HG03575 (cell line): ENCODE data around the gene RPL5.

Source experiments
- ATAC-seq: cut with Tn5 transposase; IDR thresholded peaks from one replicate; pipeline ENCODE4 v1.9.1; 2021; ENCODE audit not compliant: unreplicated experiment, insufficient number of reproducible peaks, low FRiP score; ENCODE audit errors: extremely low read depth

Gene RPL5

DNA sequence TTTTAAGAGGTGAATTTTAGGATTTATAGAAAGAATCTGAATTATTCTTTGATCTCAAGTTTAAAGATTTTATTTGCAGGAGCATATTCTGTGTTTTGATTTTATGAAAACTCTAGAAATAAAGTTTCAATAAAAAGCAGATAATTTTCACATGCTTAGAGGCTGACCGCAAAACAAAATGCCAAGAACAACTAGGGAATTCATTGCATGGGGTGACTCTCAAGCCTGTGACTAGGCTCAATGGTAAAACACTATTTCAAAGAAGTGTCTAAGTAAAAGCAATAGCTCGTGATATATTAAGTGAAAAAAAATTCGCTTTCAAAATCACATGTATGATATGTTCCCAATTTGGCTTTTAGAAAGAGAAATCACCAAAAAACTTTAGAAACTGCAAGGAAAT lies 49.6 kb downstream of the RPL5 start:
- no peak for ATAC-seq

DNA sequence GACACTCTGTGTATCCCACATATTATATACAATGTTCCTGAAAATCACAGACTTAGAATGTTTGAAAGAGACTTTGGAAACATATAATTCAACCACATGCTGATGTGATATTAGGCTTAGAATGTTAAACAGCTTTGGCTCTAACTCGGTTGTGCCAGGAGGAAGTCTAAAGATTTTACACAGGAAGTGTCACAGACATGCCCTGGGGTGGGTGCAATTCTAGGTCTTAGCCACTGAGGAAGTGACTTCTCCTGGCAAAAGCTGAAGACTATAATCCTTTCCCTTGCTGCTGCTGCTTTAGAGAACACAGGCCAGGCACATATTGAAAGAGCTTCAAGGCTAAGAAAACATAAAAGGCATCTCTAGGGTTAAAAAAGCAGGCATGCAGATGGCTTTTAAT lies 51.0 kb downstream of the RPL5 start:
- no peak for ATAC-seq

DNA sequence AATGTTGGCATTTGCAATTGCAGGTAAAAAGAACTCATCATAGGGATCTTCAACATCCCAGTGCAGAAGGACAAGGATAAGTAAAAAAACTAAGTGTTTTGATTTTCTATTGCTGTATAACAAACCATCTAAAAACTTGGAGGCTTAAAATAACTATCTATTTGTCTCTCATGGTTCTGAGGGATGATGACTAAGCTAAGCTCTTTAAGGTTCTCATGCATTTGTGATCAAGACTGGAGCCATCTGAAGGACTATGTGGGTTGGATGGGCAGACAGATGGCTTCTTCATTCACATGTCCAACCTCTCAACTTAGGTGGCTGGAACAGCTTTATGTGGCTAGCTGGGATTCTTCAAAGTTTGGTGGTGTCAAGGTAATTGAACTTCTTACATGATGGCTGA lies 51.5 kb downstream of the RPL5 start:
- ATAC-seq: no peak

DNA sequence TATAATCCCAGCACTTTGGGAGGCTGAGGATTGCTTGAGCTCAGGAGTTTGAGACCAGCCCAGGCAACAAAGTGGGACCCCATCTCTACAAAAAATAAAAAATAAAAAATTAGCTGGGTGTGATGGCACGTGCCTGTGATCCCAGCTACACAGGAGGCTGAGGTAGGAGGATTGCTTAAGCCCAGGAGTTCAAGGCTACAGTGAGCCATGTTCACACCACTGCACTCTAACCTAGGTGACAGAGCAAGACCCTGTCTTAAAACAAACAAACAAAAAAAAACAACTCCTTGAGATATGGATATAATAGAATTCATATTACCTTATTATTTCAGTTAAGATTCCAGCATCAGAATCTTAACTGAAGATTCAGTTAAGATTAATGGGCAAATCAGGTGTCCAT lies 52.4 kb downstream of the RPL5 start:
- no peak for ATAC-seq

DNA sequence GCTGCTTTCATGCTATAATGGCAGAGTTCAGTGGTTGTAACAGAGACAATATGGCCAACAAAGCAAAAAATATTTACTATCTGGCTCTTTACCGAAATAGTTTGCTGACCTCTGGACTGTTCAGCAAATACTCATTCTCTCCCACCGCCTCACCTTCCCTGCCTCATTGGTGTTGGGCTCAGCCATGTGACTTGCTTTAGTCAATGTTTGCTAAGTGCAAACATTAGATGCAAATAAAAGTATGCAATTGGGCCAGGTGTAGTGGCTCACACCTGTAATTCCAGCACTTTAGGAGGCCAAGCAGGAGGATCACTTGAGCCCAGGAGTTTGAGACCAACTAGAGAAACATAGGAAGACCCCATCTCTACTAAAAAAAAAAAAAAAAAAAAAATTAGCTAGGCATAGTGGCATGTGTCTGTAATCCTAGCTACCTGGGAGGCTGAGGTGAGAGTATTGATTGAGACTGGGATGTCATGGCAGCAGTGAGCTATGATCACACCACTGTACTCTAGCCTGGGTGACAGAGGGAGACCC lies 55.1 kb downstream of the RPL5 start:
- no peak for ATAC-seq

DNA sequence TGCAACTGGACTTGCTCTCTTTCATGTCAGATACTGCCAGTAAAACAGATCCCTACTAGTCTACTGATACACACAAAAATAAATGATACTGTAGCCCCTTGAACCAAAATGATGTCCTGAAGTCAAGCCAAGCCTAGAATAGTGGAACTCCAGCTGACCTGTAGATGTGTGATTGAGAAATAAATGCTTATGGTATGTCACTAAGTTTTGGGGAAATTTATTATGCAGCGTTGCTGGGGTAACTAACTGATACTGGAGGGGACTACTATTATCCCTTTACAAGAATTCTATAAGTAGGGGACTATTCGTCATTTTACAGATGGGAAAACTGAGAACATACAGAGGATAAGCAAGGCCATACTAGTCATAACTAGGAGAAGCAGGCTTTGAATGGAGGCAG lies 55.6 kb downstream of the RPL5 start:
- ATAC-seq: no peak
